Upper lobe of left lung (tissue), 6 donors: ENCODE data around the gene MICAL2. TPM values are rescaled to one million over a fixed set of nuclear protein-coding genes. Genes with fewer than 3 reads are reported as not detected.
A peak's percentile ranks its signal among the peaks of the same experiment; 100 is the strongest.

Experiments
- ATAC-seq, 2 donors: fragments of 200-7000 bp; cut with Tn5 transposase; one replicate each; pipeline ENCODE4 v1.9.1; 2022; ENCODE audit warnings: mild to moderate bottlenecking in 2 of 2, moderate library complexity in 2 of 2; ENCODE audit not compliant: low FRiP score in 2 of 2
- DNase-seq, 2 donors: peaks; one replicate each; pipeline ENCODE4 v3.0.0-alpha.2; 2019 to 2020
- H3K27ac ChIP-seq, 4 donors: fragments of 200-600 bp; sonication (generic); one replicate each; pipeline ENCODE4 v1.5.1; 2016 to 2019
- H3K27me3 ChIP-seq, 4 donors: fragments of 200-600 bp; sonication (generic); one replicate each; pipeline ENCODE4 v1.5.1; 2017 to 2019
- H3K36me3 ChIP-seq, 4 donors: fragments of 200-600 bp; sonication (generic); one replicate each; pipeline ENCODE4 v1.5.1; 2016 to 2019
- H3K4me1 ChIP-seq, 4 donors: fragments of 200-600 bp; sonication (generic); one replicate each; pipeline ENCODE4 v1.5.1; 2018 to 2019
- H3K4me3 ChIP-seq, 4 donors: fragments of 200-600 bp; sonication (generic); one replicate each; pipeline ENCODE4 v1.5.1; 2017 to 2019; ENCODE audit warnings: mild to moderate bottlenecking in 2 of 4, moderate library complexity in 1 of 4
- H3K9me3 ChIP-seq, 4 donors: fragments of 200-600 bp; sonication (generic); one replicate each; pipeline ENCODE4 v1.5.1; 2018 to 2019
- CTCF ChIP-seq, 6 experiments: fragments of 450-650 bp in 4 of 6; fragments of 200-600 bp in 2 of 6; sonication (generic) in 2 of 6; IDR thresholded peaks; one replicate each; pipeline ENCODE4 v1.5.1; 2016 to 2019; ENCODE audit warnings: antibody characterized with exemption in 6 of 6
- EP300 ChIP-seq, 4 donors: sonication (generic); formaldehyde crosslinking; IDR thresholded peaks; one replicate each; pipeline ENCODE4 v1.5.1; 2017; ENCODE audit warnings: antibody characterized with exemption in 4 of 4, control low read depth in 2 of 4
- POLR2A ChIP-seq, 4 donors: fragments of 450-650 bp; IDR thresholded peaks; one replicate each; pipeline ENCODE4 v1.5.1; 2016 to 2017; ENCODE audit warnings: antibody characterized with exemption in 4 of 4, mild to moderate bottlenecking in 2 of 4
- POLR2AphosphoS5 ChIP-seq, 2 donors: sonication (generic); formaldehyde crosslinking; IDR thresholded peaks; one replicate each; pipeline ENCODE4 v1.5.1; 2017; ENCODE audit warnings: antibody characterized with exemption in 2 of 2
- WGBS, 2 donors: methylation state at CpG; one replicate each; pipeline ENCODE4 v1.1.5; 2017 to 2018; 5-methylcytosine and 5-hydroxymethylcytosine counted together
- total RNA-seq, 6 donors: library from RNA; depleted of rRNA in 4 of 6; stranded (reverse); fragments of >200 nt in 4 of 6; gene quantifications; one replicate each; pipeline versions ENCODE4 v1.1.0 to v1.2.1, GENCODE V29; 2016 to 2021
- donor health status: DM: no; HTN: no; CAD: no; lungs with moderate emphysema.
- donor health status: DM: no; HTN: yes; CAD: no; lungs with severe emphysema.

Gene MICAL2
- total RNA-seq, 6 donors from 2014 or later, result 138 to 327 (median 175) TPM

DNA sequence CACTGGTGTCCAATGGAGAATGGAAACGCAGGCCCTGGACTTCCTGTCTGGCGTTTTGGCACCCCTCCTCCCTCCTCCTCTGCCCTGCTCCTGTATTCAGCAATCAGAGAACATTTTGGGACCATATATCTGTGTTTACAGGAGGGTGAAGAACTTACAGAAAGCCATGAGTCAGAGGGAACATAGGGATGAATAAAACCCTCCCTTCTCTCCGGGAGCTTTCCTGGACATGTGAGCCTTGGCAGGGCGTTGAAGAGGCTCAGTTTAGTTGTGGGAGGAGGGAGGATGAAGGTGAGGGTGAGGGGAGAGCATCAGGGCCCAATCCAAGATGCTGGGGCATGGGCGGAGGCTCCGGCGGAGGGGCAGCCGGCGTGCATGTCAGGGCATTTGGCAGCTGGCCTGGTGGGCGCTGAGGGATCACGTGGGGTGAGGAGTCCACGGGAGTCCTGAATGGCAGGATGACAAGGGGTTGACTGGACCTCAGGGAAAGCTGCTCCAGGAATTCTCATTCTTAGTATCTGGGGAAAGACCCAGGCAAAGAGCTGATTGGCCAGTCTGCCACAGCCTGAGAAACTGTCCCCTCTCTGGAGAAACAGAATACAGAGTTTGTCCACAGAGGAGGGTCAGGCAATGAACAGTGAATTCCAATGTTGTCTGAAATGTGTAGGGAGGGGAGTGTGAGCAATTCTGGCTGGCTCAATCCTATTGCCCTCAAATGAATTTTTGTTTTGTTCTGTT is 28.9 kb downstream of the MICAL2 start:
- Histone ChIP-seq H3K27me3 (no peaks in the 10 kb centered on the region), H3K4me1 (peaks cover 30 to 88% (median 63%) of the 10 kb centered on the region in 4 donors), H3K9me3 (no peaks in the 10 kb centered on the region), H3K4me3 (no peak overlapping the region), H3K27ac (peak overlapping the region; percentile 23 to 69 (median 64)), H3K36me3 (no peaks in the 10 kb centered on the region)
- DNase-seq (peak in 1 of 2 donors; percentile 76), ATAC-seq (no peak)
- 70 to 76% methylated on average over 12 of the region's 12 CpGs for WGBS, 2 donors
- no peak for TF ChIP-seq POLR2AphosphoS5 (IDR thresholded peaks at IDR 0.05)
- TF ChIP-seq POLR2A (IDR thresholded peaks at IDR 0.05), result no peak
- TF ChIP-seq CTCF (IDR thresholded peaks at IDR 0.05), result no peak
- no peak for TF ChIP-seq EP300 (IDR thresholded peaks at IDR 0.05)

DNA sequence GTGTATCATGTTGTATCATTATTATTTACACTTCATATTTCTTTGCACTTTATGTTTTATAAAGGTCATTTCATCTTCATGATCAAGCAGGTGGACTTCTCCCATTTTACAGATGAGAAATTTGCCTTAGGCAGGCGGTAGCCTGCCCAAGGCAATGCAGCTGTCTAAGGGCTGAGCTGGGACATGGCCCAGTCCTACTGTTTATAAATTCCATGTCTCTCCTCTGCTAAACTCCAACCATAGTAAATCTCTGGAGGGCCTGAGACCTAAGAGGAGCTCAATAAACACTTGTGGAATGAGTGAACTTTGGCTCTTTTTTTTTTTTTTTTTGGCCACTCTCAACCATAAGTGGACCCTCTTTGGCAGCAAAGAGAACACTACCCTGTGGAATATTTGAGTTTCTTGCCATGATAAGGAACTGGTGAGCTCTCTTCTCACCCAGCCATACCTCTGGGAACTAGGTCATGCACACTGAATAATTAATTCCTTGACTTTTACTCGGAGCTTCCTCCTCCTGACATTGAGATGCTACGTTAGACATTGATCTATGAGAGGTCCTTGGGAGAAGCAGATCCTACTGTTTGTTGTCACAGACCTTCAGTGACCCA is 29.9 kb downstream of the MICAL2 start:
- peak; percentile 18 to 54 for ATAC-seq
- Histone ChIP-seq H3K4me1 (peaks cover 34 to 91% (median 63%) of the 10 kb centered on the region in 4 donors), H3K9me3 (no peaks in the 10 kb centered on the region), H3K36me3 (no peaks in the 10 kb centered on the region), H3K27ac (peak overlapping the region; percentile 30 to 69 (median 64)), H3K4me3 (no peak overlapping the region), H3K27me3 (no peaks in the 10 kb centered on the region)
- 68 to 76% methylated on average over 3 of the region's 3 CpGs for WGBS, 2 donors
- DNase-seq, result peak in 1 of 2 donors; percentile 45
- no peak for TF ChIP-seq CTCF (IDR thresholded peaks at IDR 0.05)
- no peak for TF ChIP-seq POLR2AphosphoS5 (IDR thresholded peaks at IDR 0.05)
- no peak for TF ChIP-seq POLR2A (IDR thresholded peaks at IDR 0.05)

GRCh38 chr11:12141283-12141682 is 30.9 kb downstream of the MICAL2 start:
- DNase-seq (no peak), ATAC-seq (no peak)
- TF ChIP-seq EP300 (IDR thresholded peaks at IDR 0.05) (no peak), POLR2A (IDR thresholded peaks at IDR 0.05) (no peak), POLR2AphosphoS5 (IDR thresholded peaks at IDR 0.05) (no peak), CTCF (IDR thresholded peaks at IDR 0.05) (no peak)
- Histone ChIP-seq H3K4me3 (no peak overlapping the region), H3K27ac (peak overlapping the region; percentile 23 to 64 (median 42)), H3K4me1 (peaks cover 34 to 82% (median 60%) of the 10 kb centered on the region in 4 donors), H3K27me3 (no peaks in the 10 kb centered on the region), H3K36me3 (no peaks in the 10 kb centered on the region), H3K9me3 (no peaks in the 10 kb centered on the region)
- 48 to 50% methylated on average over 1 of the region's 1 CpG for WGBS, 2 donors

DNA sequence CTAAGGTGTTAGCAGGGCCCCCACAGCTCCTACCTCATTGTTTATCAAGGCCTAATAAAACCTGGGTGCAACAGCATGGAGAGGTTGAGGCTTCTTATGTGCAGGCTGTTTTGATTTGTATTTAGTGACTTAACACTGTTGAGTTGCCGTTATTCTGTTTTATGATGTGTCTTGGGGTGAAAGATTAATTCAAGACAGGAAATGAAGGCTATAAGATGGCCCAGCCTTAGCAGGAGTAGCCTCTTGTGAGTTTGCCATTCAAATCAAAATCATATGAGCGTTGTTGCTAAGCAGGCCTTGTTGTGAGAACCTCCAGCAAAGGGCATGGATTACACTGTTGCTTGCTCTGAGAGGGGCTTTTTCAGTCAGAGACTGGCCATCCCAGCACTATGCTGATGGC is 31.8 kb downstream of the MICAL2 start:
- DNase-seq (no peak), ATAC-seq (no peak)
- TF ChIP-seq CTCF (IDR thresholded peaks at IDR 0.05) (no peak), POLR2A (IDR thresholded peaks at IDR 0.05) (no peak), POLR2AphosphoS5 (IDR thresholded peaks at IDR 0.05) (no peak), EP300 (IDR thresholded peaks at IDR 0.05) (no peak)
- Histone ChIP-seq H3K4me3 (no peak overlapping the region), H3K27ac (peak overlapping the region; percentile 23 to 61 (median 34)), H3K4me1 (peaks cover 34 to 73% (median 52%) of the 10 kb centered on the region in 4 donors), H3K9me3 (no peaks in the 10 kb centered on the region), H3K27me3 (no peaks in the 10 kb centered on the region), H3K36me3 (no peaks in the 10 kb centered on the region)
- WGBS, 2 donors, result 84 to 89% methylated on average over 2 of the region's 2 CpGs
